Eye (tissue), 1 donor: ENCODE results near the gene ZNF343.
A peak's percentile ranks its signal among the peaks of the same experiment; 100 is the strongest.
"Not testable (repeated sequence)": the region's sequence is repeated elsewhere in the genome, so short reads cannot be mapped to it uniquely, and the experiment has no call there.

Experiments
- DNase-seq: peaks from one replicate; pipeline ENCODE4 v3.0.0-alpha.2; 2015

The ZNF343 gene

GRCh38 chr20:2508631-2509467 is at the start of gene ZNF343:
Gene ZNF343 (minus strand): TSS chr20:2508915. CDS start chr20:2493895, 15,020 bp downstream.
- peak; percentile 96 for DNase-seq

- no peak for DNase-seq
Observed at GRCh38 chr20:2557873-2558580, 49.3 kb upstream of the ZNF343 start.

GRCh38 chr20:2545594-2545993 is 36.9 kb upstream of the ZNF343 start:
- no peak for DNase-seq

- no peak for DNase-seq
Observed at GRCh38 chr20:2544211-2544610, 35.5 kb upstream of the ZNF343 start.

- DNase-seq = no peak
Observed at GRCh38 chr20:2542361-2542760, 33.6 kb upstream of the ZNF343 start.

- DNase-seq = no peak
Observed at GRCh38 chr20:2541940-2542339, 33.2 kb upstream of the ZNF343 start.

GRCh38 chr20:2538931-2539720 is 30.4 kb upstream of the ZNF343 start:
- peak; percentile 30 for DNase-seq

- DNase-seq = no peak
Observed at GRCh38 chr20:2538356-2538755, 29.6 kb upstream of the ZNF343 start.

GRCh38 chr20:2537101-2537500 is 28.4 kb upstream of the ZNF343 start:
- no peak for DNase-seq

GRCh38 chr20:2536560-2536986 is 27.9 kb upstream of the ZNF343 start, which contains the start of gene TMC2:
Gene TMC2 (plus strand): TSS chr20:2536573. CDS start chr20:2536622, 49 bp downstream.
- no peak for DNase-seq

- DNase-seq = no peak
Observed at GRCh38 chr20:2535711-2536559, 27.2 kb upstream of the ZNF343 start.

- DNase-seq = peak; percentile 34
Observed at GRCh38 chr20:2533118-2533517, 24.4 kb upstream of the ZNF343 start.

- DNase-seq = no peak
Observed at GRCh38 chr20:2528671-2529271, 20.1 kb upstream of the ZNF343 start.

GRCh38 chr20:2527762-2528161 is 19.0 kb upstream of the ZNF343 start:
- DNase-seq = no peak

- not testable (repeated sequence) for DNase-seq
Observed at GRCh38 chr20:2526218-2526583, 17.5 kb upstream of the ZNF343 start.

- peak; percentile 84 for DNase-seq
Observed at GRCh38 chr20:2524709-2525506, 16.2 kb upstream of the ZNF343 start.

GRCh38 chr20:2523919-2524708 is 15.4 kb upstream of the ZNF343 start:
- peak; percentile 96 for DNase-seq

- DNase-seq = not testable (repeated sequence)
Observed at GRCh38 chr20:2522826-2523429, 14.2 kb upstream of the ZNF343 start.
